HUES6 (cell line): ENCODE measurements around the gene PRAMEF18.
"Not testable (repeated sequence)": the region's sequence is repeated elsewhere in the genome, so short reads cannot be mapped to it uniquely, and the experiment has no call there.

Experiments used
- H3K27ac ChIP-seq: 2 replicates; pipeline ENCODE4 v1.7.0; 2013; ENCODE audit warnings: low read depth, mild to moderate bottlenecking, low read length, inconsistent platforms
- H3K27me3 ChIP-seq: 2 replicates; pipeline ENCODE4 v1.6.1; 2013; ENCODE audit warnings: low read length; ENCODE audit not compliant: control insufficient read depth, insufficient read depth
- H3K36me3 ChIP-seq: 2 replicates; pipeline ENCODE4 v1.6.1; 2013; ENCODE audit warnings: low read length; ENCODE audit not compliant: control insufficient read depth, insufficient read depth
- H3K4me1 ChIP-seq: 2 replicates; pipeline ENCODE4 v1.6.1; 2013; ENCODE audit warnings: low read length; ENCODE audit not compliant: control insufficient read depth, insufficient read depth
- H3K4me3 ChIP-seq: 2 replicates; pipeline ENCODE4 v1.5.1; 2013; ENCODE audit warnings: low read depth, low read length
- H3K9ac ChIP-seq: one replicate; pipeline ENCODE4 v1.6.1; 2013; ENCODE audit warnings: mild to moderate bottlenecking, low read length
- H3K9me3 ChIP-seq: 2 replicates; pipeline ENCODE4 v1.6.1; 2013; ENCODE audit warnings: low read depth, low read length; ENCODE audit not compliant: control insufficient read depth, insufficient read depth

PRAMEF18 gene, protein sequence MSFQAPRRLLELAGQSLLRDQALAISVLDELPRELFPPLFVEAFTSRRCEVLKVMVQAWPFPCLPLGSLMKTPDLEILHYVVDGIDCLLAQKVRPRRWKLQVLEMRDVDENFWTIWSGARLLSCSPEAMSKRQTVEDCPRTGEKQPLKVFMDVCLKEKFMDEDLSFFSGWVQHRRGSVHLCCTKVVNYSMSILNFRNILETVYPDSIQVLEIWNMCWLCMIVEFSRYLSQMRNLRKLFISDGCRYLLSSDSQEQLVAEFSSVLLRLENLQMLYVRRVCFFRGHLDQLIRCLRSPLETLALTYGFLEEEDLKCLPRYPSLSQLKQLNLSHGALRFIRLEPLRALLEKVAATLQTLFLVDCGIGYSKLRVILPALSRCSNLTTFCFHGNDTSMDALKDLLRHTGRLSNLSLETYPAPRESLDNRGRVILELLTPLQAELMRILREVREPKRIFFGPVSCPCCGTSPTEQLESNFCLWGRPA

DNA sequence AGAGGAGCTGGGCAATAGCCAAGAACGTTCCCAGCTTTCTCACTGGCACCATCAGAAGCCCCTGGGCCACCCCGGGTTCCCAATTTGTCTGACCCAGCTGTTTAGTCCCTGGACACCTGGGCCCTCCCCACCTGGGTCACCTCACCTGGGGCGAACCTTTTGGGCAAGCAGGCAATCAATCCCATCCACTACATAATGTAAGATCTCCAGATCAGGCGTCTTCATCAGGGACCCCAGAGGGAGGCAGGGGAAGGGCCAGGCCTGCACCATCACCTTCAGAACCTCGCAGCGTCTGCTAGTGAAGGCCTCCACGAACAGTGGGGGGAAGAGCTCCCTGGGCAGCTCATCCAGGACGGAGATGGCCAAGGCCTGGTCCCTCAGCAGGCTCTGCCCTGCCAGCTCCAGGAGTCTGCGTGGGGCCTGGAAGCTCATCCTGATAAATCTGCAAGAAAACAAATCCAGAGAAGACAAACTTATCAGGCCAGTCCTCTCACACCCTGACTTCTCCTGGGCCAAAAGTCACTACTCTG is at the start of gene PRAMEF18:
Gene PRAMEF18 (minus strand): TSS at position 480 of the 530 bp plus-strand sequence. CDS start 48 bp downstream, at position 432.
- H3K9ac ChIP-seq, H3K27ac ChIP-seq, H3K4me3 ChIP-seq, H3K36me3 ChIP-seq, H3K4me1 ChIP-seq, H3K27me3 ChIP-seq: not testable (repeated sequence)
- peaks cover 31% of the 10 kb centered on the region; the same call in 1 of the 2 replicates for H3K9me3 ChIP-seq

DNA sequence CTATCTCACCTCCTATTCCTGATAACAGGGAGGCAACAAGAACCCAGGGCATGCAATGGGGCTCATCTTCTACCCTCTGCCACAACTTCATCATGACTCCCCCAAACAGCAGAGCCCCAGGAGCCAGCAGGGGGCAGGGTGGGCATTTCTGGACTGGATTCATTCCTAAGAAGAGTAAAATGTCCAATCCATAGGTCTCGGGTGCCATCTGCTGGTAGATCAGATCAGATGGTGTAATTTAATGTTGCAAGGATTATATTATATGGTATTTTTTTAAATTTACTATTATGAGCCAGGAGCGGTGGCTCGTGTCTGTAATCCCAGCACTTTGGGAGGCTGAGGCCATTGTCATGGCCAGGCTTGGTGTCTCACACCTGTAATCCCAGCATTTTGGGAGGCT is 39.2 kb upstream of the PRAMEF18 start:
- not testable (repeated sequence) for H3K36me3 ChIP-seq, H3K9me3 ChIP-seq, H3K9ac ChIP-seq, H3K4me1 ChIP-seq, H3K4me3 ChIP-seq, H3K27me3 ChIP-seq, H3K27ac ChIP-seq

DNA sequence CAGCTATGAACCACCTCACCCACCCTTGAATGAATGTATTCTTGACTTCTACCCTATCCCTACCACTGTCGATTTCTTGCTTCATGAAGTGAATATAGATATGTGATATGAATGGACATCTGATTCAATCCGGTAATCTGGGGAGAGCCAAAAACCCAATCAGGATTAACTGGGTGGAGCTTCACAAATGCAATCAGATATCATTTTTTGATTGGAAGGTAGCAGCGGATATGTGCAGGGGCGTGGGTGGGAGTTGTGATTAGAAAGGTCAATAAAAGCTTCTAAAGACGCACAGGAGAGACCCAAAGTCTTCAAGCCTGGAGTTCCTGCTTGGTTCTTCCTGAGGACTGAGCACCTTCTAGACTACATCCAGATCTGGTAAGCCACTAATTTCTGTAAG is 27.9 kb upstream of the PRAMEF18 start, which contains the start of gene PRAMEF5:
Gene PRAMEF5 (plus strand): TSS at position 301 of the 400 bp plus-strand sequence. CDS start 5,071 bp downstream, outside the sequence.
- not testable (repeated sequence) for H3K9me3 ChIP-seq, H3K27me3 ChIP-seq, H3K9ac ChIP-seq, H3K4me1 ChIP-seq, H3K27ac ChIP-seq, H3K36me3 ChIP-seq, H3K4me3 ChIP-seq

DNA sequence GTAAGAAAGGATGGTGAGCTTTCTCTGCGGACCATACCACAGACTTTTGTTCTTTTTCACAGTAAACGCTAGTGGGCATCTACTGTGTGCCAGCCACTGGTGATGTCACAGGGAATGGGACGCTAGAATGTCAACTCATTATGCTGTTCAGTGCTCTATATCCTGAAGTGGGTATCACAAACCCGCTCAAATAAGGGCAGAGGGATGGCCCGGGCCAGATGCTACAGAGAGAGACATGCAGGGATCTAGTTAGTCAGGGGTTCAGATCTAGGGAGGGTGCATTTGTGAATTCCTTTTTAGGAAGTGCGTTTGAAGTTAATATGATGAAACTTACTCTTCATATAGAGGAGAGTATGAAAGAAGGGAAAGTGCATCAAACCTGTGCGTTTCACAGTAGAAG is 21.2 kb upstream of the PRAMEF18 start:
- not testable (repeated sequence) for H3K9ac ChIP-seq, H3K4me1 ChIP-seq, H3K36me3 ChIP-seq

DNA sequence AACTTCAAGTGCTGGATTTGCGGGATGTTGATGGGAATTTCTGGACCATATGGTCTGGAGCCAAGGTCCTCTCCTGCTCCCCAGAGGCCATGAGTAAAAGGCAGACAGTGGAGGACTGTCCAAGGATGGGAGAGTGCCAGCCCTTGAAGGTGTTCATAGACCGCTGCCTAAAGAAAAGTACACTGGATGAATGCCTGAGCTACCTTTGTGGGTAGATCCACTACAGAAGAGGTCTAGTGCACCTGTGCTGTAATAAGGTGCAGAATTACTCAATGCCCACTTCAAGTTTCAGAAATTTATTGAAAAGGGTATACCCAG is 20.6 kb upstream of the PRAMEF18 start:
- H3K27me3 ChIP-seq, H3K4me3 ChIP-seq, H3K27ac ChIP-seq, H3K9ac ChIP-seq, H3K4me1 ChIP-seq, H3K36me3 ChIP-seq: not testable (repeated sequence)
- H3K9me3 ChIP-seq: peaks cover 34% of the 10 kb centered on the region; the same call in 1 of the 2 replicates

More for the DNA sequence above, 21.2 kb upstream of the PRAMEF18 start:
- H3K27ac ChIP-seq, H3K4me3 ChIP-seq, H3K27me3 ChIP-seq: not testable (repeated sequence)
- H3K9me3 ChIP-seq: peaks cover 31% of the 10 kb centered on the region; the same call in 1 of the 2 replicates

DNA sequence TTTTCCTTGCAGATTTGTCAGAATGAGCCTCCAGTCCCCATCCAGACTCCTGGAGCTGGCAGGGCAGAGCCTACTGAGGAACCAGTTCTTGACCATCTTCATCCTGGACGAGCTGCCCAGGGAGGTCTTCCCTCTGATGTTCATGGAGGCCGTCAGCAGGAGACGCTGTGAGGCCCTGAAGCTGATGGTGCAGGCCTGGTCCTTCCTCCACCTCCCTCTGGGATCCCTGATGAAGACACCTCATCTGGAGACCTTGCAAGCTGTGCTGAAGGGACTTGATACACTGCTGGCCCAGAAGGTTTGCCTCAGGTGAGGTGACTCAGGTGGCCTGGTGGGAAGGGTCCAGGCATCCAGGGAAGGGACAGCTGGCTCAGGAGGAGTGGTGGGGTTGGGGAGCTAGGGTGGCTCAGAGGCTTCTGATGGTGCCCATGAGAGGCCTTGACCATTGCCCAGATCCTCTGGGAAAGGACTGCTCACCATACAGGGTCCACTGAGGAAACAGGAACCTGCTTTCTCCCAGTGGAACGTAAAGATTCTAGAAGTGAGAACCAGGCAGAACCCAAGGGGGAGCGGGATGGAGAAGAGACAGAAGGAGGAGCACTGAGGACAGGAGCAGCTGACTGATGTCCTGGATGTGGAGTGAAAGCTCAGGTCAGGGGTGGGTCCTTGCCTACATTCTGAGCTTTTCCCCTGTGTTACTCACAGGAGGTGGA is 20.0 kb upstream of the PRAMEF18 start:
- peaks cover 35% of the 10 kb centered on the region; the same call in 1 of the 2 replicates for H3K9me3 ChIP-seq
- not testable (repeated sequence) for H3K36me3 ChIP-seq, H3K4me1 ChIP-seq, H3K27me3 ChIP-seq, H3K27ac ChIP-seq, H3K9ac ChIP-seq, H3K4me3 ChIP-seq

DNA sequence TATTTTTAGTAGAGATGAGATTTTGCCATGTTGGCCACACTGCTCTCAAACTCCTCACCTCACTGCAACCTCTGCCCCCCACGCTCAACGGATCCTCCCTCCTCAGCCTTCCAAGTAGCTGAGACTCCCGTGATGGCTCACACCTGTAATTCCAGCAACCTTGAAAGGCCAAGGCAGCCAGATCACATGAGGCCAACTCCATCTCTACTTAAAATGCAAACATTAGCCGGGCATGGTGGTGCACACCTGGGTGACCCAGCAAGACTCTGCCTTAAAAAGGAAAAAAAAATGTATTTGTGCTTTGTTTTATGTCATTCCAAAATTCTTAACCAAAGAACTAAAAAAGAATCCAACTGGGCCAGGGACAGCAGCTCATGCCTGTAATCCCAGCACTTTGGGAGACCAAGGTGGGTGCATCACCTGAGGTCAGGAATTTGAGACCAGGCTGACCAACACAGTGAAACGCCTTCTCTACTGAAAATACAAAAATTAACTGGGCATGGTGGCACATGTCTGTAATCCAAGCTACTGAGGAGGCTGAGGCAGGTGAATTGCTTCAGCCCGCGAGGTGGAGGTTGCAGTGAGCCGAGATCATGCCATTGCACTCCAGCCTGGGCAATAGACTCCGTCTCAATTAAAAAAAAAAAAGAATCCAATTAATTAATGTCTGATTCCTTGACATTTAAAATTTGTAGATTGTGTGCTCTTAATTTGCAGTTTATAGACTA is 17.7 kb upstream of the PRAMEF18 start:
- H3K9me3 ChIP-seq: peaks cover 38% of the 10 kb centered on the region; the same call in 1 of the 2 replicates
- not testable (repeated sequence) for H3K27me3 ChIP-seq, H3K27ac ChIP-seq, H3K4me1 ChIP-seq, H3K4me3 ChIP-seq, H3K9ac ChIP-seq, H3K36me3 ChIP-seq

DNA sequence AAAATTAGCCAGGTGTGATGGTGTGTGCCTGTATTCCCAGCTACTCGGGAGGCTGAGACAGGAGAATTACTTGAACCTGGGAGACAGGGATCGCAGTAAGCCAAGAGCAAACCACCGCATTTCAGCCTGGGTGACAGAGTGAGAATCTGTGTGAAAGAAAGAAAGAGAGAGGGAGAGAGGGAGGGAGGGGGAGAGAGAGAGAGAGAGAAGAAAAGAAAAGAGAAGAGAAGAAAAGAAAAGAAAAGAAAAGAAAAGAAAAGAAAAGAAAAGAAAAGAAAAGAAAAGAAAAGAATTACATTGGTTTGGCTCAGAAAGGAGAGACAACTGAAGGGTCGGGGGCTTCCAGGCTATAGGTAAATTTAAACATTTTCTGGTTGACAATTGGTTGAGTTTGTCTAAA is 13.7 kb upstream of the PRAMEF18 start:
- not testable (repeated sequence) for H3K27me3 ChIP-seq, H3K27ac ChIP-seq, H3K4me1 ChIP-seq, H3K36me3 ChIP-seq, H3K9ac ChIP-seq, H3K4me3 ChIP-seq
- H3K9me3 ChIP-seq: peaks cover 21% of the 10 kb centered on the region; the same call in 1 of the 2 replicates

DNA sequence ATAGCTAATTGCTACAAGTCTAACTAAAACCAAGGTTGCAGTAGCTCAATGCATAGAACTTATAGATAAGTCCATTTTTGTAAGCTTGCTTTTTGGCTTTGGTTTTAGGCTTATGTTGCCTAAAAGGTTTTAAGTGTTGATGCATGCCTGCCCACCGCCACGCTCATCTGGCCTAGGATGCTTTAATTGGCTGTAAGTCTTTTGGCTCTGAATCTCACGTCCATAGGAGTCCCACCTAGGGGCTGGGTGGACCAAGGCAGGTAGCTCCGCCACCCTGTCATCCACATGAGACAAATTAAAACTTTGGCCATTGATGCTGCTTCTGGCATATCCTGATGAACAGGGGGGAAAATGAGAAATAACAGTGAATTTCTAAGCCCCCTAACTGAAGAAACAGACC is 11.6 kb upstream of the PRAMEF18 start:
- H3K4me3 ChIP-seq, H3K36me3 ChIP-seq, H3K9ac ChIP-seq, H3K27ac ChIP-seq, H3K4me1 ChIP-seq, H3K27me3 ChIP-seq: not testable (repeated sequence)
- H3K9me3 ChIP-seq: peaks cover 30% of the 10 kb centered on the region; the same call in 1 of the 2 replicates

DNA sequence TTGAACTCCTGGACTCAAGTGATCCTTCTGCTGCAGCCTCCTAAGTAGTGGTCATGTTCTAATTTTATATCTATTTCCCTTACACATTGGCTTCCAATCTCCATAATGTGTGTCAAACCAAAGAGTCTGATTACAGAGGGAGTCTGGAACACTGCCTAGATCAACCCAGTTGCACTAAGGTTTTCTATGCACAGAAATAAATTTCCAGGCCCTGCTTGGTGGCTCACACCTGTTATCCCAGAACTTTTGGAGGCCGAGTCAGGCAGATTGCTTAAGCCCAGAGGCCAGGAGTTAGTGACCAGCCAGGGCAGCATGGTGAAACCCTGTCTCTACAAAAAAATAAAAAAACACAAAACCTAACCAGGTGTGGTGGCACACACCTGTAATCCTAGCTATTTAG is 8.1 kb upstream of the PRAMEF18 start:
- H3K4me3 ChIP-seq, H3K27ac ChIP-seq, H3K9ac ChIP-seq, H3K36me3 ChIP-seq, H3K4me1 ChIP-seq, H3K27me3 ChIP-seq: not testable (repeated sequence)
- H3K9me3 ChIP-seq: peaks cover 40% of the 10 kb centered on the region; the same call in 1 of the 2 replicates
